ENCODE data around the gene ZNF641.
A peak's percentile ranks its signal among the peaks of the same experiment; 100 is the strongest.

The ZNF641 gene

DNA sequence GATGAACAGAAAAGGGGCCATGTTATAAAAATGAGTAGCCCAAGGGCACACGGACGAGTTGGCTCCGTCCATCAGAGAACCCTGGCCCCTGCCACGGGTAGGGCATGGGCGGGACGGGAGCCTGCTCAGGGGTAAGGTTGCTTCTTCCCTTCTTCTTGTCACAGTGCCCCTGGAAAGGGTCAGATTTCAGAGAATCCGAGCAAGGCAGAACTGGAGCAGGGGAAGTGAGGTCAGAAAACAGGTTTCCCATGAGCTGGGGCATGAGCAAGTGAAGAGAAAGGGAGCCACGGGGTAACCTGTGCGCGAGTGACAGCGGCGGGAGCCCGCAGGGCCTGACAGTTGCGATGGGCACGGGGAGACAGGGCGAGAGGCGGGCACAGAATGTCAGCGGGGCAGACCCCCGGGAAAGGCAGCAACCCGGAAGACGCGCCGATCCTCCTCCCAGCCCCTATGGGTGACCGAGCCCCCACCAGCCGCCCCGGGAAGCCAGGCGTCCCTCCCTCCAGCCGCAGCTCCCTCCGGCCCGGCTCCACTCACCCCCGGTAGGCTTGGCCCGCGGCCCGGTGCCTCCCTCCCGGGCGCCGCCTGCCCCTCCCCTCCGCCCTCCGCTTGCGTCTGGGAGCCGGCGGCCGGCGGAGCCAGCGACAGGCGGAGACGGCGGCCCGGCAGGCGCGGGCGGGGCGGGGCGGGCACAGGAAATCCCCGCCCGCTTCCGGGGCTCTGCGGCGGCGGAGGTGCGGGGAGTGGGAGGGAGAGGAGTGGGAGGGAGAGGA is at the start of gene ZNF641:
TSS of gene ZNF641 (minus strand) at position 671 of the 773 bp plus-strand sequence. CDS start 2,829 bp downstream, outside the sequence.
- DNase-seq (ENCODE audit: low read depth in 2 of 3, low spot score in 1 of 3), result peak; percentile 41 to 72 (median 43)

DNA sequence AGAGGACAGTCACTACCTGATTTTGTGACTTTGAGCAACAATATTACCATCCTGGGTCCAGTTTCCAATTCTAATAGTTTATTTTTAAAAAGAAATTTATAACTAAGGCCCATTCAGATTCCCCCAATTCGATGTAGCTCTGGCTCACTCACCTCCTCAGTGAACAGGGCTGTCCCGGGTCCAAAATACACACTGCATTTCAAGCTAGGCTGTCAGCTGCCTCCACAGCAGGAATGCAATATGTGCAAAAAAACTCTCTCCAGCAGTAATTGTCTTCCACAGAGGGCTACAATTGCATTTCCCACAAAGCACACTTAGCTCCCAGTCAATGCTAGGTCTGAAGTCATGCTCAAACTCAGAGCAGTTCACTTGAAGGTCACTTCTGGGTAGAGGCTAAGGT is 39.3 kb upstream of the ZNF641 start:
- DNase-seq (ENCODE audit: low read depth in 2 of 3, low spot score in 1 of 3), result no peak

DNA sequence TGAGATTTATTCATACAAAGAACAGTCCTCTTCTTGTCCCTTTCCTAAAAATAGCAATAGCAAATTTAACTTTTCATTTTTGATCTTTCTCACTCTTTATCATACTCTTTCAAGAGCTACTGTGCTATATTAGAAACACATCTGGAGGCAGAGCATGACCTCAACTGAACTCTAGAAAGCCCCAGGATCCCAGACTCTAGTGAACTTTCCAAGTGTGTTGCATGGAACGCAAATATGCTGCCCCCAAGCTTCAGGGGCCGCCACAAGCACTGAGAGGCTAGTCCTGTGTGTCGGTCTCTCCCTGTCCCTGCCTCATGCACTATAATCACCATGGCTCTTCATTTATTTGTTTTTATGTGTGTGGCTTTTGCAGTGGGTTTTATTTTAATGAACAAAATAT is 38.7 kb upstream of the ZNF641 start:
- no peak for DNase-seq (ENCODE audit: low read depth in 2 of 3, low spot score in 1 of 3)

DNA sequence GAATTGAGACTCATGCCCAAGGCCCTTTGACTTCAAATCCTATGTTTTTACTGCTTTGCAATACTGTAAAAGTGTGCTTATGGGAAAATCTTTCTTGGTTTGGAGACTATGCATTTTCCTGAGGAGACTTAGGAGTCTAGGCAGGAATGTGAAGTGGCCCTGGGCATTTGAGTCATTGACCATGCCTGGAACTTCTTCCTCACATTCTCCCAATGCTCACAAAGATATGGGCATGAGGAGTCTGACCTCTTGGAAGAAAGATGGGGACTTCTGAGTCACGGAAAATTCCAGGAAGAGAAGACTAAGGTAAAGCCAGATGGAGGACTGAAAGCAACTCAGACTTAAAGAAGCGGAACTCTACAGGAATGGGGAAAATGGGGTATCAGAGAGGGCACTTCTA is 38.2 kb upstream of the ZNF641 start:
- DNase-seq (ENCODE audit: low read depth in 2 of 3, low spot score in 1 of 3), result no peak

DNA sequence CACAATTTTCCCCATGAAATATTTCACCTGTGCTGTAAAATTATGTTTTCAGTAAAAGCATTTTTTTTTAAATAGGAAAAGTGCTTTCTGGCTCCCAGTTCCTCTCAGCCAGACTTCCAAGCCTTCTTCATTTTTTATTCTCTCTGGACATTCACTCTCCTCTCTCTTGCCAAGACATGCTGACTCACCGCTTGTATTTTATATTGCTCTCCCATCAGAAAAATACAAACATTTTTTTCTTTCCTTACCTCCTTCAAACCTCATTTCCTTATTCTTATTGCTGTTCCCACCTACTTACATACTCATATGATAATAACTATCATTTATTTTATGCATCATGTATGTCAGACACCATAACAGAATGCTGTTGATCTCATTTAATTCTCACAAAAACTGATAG is 37.7 kb upstream of the ZNF641 start:
- no peak for DNase-seq (ENCODE audit: low read depth in 2 of 3, low spot score in 1 of 3)

DNA sequence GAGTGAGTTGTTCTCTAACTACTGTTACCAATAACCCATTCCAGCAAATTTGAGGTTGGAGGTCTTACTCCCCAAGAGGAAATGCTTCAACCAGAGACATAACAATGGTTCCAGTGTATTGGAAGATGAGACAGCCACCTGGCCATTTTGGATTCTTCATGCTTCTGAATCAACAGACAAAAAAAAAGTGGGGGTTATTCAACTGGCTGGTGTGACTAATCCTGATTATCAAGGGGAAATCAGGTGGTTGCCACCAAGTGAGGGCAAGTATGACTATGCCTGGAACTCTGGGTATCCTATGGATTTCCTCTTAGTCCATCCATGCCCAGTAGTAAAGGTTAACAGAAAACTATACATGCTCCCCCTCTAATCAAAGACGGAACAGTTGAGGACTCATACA is 29.9 kb upstream of the ZNF641 start:
- DNase-seq (ENCODE audit: low read depth in 2 of 3, low spot score in 1 of 3), result no peak

DNA sequence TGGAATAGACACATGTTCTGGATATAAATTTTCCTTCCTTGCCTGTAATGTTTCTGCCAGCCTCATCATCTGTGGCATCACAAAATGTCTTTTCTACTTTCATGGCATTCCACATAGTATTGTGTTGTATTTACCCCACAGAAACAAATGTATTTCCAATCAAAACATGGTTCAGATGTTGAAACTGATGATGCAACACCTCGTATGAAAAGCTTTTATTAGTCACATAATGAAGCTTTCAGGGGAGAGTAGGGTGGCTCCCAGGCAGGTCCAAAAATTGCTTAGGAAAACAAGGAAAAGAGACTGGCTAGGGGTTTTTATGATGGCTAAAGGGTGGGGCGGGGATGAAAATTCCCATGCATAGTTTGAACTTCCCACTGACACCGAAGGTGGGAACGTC is 29.1 kb upstream of the ZNF641 start:
- no peak for DNase-seq (ENCODE audit: low read depth in 2 of 3, low spot score in 1 of 3)

DNA sequence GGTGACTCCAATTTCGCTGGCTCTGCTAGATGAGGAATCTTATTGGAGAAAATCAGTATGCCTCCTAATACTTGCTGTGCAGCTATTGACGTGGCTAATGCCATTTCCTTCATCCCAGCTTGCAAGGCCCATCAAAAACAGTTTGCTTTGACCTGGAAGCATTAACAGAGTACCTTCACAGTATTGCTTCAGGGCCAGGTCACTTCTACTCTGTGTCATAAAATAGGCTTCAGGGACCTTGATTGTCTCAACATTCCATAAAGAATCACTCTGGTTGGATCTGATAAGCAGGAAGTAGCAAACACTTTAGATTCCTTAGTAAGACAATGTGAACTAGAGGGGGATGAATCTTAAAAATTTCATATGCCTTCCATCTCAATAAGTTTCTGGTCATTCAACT is 26.9 kb upstream of the ZNF641 start:
- DNase-seq (ENCODE audit: low read depth in 2 of 3, low spot score in 1 of 3), result no peak

DNA sequence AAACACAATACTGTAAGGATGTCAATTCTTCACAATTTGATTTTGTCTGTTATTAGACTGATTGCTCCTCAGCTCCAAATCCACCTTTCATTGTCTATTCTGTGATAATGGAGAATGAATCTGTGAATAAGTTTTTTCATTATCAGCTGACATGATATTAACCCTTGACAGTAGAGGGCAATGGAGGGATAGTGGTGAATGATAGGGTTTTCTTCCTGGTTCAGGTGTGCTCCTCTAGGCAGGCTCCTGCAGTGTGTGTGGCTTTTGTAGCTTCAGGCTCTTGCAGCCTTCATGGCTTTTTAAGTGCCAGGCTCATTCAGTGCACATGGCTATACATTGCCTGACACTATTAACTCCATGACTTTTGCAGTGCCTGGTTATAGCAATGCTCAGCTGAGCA is 23.4 kb upstream of the ZNF641 start:
- DNase-seq (ENCODE audit: low read depth in 2 of 3, low spot score in 1 of 3), result no peak

DNA sequence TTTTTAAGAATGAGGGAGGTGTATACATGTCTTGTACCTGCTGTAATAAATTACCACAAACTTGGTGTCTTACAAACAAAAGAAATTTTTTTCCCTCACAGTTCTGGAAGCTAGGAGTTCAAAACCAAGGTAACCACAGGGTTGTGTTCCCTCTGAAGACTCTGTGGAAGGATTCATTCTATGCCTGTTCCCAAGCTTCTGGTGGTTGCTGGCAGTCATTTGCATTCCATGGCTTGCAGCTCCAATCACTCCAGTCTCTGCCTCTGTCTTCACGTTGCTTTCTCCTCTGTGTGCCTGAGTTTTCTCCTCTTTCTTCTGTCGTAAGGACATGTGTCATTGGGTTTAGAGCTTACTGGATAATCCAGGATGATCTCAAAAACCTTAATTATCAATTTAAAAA is 15.4 kb upstream of the ZNF641 start:
- DNase-seq (ENCODE audit: low read depth in 2 of 3, low spot score in 1 of 3), result no peak

DNA sequence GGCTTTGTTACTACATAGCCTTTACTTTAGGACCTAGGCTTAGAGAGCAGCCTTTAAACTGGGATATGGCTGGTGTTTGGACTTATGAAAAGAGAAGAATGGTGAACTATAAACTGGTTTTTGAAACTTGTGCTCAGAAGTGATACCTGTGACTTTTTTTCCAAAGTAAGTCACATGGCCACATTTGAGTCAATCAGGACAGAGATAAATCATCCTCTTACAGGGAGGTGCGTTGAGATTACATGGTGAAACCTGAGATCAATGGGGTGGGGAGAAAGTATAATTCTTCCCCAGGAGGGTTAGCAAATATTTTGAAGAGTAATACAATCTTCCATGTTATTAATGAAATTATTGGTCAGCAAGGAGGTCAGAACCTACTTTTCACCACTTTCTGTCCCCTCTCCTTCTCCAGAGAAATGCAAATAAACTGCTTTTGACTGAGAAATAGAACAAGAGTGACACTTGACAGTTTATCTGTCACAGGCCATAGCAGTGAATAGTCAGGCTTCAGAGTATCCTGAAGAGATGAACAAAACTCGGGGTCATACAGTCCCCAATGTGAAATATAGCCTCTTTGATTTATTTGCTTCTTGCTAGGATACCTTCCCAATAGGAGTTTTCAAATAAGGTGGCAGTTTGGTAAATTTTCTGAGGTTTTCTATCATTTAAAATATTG is 11.1 kb upstream of the ZNF641 start:
- no peak for DNase-seq (ENCODE audit: low read depth in 2 of 3, low spot score in 1 of 3)

DNA sequence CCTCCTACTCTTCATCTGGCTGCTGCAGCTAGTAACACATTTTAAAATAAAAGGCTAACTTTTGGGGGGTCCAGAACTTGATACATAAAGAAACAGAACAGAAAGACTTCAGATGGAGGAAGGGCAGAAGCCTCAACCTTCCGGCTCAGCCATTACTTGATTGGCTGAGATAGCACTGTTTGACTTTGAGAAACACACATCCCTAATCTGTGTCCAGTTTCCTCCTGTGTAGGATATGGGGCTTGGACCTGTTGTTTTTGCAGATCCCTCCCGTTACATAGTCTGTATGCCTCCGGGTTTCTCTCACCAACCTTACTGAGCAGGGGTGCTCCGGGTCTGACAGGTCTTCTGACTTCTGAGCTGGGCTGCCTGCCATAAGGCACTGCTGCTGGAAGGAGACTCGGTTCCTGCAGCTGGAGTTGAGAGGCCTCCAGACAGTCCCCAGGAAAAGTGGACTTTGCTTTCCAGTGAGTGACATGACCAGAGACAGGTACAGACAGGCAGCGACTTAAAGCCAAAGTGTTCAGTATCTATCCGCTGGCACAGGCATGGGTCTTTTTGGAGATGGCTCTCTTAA is 8.3 kb upstream of the ZNF641 start:
- DNase-seq (ENCODE audit: low read depth in 2 of 3, low spot score in 1 of 3), result no peak

DNA sequence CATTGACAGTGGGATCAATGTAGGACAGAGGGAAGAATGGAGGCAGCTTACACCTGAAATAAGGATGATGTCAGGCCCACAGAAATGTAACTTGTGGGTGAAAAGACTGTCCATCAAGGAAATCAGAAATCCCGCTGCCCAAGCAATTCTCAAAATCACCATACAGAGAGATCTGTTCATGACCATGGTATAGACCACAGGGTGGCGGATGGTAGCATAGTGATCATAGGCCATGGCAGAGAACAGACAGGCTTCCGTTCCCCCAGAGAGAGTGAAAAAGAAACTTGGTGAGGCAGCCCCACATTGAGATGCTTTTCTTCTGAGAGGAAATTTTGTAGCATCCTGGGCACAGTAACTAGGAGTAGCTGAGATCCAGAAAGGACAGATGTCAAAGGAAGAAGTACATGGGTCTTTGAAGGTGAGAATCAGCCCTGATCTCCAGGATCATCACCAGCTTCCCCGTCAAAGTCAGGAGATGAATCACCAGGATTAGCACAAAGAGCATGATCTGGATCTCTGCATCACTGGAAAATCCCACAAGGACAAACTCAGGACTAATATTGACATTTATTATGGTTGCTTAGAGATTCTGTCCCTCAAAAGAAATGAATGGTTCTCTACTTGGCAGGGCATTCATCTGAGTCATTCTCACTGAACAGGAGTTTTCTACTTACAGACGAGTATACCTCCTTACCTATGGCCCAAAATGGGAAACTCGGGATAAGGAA is 5.5 kb upstream of the ZNF641 start:
- no peak for DNase-seq (ENCODE audit: low read depth in 2 of 3, low spot score in 1 of 3)

DNA sequence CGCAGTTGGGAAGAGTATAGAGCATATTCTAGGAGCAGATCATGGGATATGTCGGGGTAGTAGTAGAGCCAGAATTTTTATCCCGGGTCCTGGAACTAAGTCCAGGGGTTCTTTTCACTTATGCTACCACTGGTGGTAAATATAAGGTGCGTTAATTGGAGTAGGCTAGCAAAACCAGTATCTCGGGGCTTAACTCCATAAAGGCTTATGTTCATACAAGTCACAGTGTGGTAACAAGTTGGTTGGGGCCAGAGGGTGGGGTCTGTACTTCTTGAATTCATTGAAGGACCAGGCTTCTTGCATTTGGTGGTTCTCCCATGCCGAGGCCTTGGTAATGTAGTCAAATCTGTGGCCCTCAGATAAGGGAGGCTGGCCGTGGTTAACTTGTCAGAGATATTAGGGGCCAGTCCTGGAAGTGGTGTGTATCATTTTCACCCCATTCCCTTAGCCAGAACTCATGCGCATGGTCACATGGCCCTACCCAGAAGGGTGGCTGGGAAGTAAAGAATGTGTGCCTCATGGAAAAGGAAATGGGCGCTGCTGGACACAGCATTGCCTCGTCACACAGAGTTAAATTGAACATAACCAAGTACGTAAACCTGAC is 1.5 kb upstream of the ZNF641 start:
- DNase-seq (ENCODE audit: low read depth in 2 of 3, low spot score in 1 of 3), result no peak

DNA sequence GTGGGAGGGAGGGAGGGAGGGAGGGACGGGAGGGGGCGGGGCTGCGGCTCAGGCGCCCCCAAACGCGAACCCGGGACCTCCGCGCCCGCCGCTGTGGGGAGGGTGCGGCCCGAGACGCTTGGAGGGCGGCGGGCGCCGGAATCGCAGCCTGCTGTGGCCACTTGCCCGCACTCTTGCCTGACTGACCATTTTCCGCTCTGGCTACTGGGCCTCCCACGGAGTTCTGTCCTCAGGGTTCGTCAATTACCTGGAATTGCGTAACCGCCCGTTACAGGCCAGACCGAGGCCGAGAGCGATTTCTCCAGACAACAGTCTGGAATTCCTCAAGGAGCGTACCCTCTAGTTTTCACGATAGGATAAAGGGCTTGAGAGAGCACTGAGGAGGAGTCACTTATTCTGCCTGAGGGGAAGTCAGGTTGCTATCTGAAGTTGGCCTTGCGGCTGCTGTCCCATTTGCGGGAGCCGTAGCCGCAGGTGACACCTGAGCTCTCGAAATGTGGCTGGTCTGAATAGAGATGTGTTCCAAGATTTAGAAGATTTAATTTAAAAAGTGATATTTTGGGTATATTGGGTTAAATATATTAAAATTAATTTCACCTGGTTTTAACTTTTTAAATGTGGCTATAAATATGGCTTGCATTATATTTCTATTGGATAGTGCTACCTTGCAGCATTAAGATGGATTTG is 446 bp upstream of the ZNF641 start:
- DNase-seq (ENCODE audit: low read depth in 2 of 3, low spot score in 1 of 3), result no peak

DNA sequence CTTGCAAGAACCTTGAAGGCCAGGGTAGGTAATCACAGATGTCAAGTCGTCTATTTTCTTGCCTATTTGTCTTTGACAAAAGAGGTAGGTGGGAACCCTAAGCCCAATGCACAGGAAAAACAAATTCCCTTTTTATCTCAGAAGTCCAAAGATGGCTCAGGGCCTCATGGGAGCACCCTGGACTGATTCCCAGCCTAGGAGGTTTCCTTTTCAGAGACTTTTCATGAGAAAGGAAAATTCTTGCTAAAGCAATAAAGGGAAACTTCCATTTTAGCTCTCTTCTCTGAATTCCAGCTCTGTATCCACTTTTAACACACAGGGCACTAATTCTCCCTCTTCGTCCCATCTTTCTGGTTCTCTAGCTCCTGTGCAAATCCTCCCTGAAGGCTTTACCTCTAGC is 1.2 kb downstream of the ZNF641 start:
- DNase-seq (ENCODE audit: low read depth in 2 of 3, low spot score in 1 of 3), result no peak

DNA sequence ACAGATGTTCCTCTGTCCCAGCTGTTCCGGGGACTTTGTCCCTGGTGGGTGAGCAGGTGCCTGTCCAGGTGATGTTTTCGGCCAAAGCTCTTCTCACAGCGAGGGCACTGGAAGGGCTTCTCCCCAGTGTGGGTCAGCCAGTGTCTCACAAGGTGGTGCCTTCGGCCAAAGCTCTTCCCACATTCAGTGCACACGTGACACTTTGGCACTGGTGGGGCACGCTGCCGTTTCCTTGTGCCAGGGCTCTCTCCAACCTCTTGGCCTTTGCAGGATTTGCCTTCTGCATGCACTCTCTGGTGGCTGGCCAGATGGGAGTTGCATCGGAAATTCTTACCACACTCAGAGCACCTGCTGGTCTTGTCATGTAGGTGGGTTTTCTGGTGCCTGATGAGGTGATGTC is 7.7 kb downstream of the ZNF641 start:
- no peak for DNase-seq (ENCODE audit: low read depth in 2 of 3, low spot score in 1 of 3)

DNA sequence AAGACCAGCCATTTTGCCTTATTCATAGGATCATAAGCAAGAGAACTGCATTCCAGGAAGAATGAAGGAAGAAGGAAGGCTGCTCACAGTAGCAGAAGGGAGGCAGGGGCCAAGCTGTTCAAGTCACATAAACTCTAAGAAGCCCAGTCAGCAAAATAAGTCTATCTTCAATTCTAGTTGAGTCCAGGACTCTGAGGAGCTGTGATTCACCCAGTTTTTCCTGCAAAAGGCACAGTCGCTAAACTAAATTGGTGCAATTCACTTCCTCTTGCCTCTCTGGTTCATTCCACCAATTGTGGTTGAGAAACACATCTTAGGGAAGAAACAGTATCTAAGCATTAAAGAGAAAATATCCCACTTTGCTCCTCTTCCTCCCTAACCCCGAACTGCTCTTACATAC is 9.8 kb downstream of the ZNF641 start:
- no peak for DNase-seq (ENCODE audit: low read depth in 2 of 3, low spot score in 1 of 3)

DNA sequence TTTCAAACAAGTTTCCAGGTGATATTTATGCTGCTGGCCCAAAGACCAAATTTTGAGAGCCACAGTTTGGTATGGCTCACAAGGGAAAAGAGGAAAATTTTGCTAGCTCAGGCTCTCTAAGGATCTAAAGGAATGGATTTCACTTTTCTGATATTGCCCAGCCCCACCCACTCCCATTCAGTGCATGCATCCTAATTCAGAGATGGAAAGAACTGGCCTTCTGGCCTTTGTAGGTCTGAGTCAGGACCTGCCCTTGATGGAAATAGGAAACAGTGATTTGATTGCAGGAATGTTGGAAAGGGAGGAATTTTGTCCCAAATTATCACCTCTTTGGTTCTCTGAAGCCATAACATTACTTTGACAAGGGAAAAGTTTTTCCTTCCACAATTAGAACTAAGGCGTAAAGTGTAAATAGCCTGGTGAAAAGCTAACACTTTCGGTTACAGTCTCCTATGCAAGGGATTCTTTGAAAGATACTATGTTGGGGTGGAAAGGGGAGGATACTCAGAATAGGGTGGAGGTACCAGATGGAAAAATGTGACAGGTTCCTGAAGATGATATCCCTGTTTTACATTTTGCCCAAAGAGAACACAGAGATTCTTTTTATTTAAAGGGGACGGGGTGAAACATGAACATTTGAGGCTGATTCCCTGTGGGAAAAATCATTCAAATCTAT is 11.1 kb downstream of the ZNF641 start:
- DNase-seq (ENCODE audit: low read depth in 2 of 3, low spot score in 1 of 3), result no peak

DNA sequence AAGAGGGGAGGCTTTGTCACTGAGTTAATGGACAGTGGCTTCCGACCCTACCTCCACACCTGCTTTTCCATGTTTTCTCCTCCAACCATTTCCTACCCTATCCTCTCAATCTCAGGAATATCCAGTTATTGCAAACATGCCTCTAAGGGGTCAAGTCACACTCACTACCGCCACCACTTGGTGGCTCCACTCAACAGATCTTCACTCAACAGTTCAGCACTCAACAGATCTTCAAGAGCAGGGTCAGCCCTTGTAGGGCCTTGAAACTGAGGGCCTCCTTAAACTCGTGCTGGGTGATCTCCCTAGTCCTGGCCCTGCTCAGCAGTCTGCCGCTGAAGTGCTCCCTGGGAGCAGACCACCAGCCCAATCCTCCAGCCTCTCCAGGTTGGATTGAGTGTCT is 14.2 kb downstream of the ZNF641 start:
- DNase-seq (ENCODE audit: low read depth in 2 of 3, low spot score in 1 of 3), result no peak

All from stimulated activated CD4-positive, alpha-beta T cell treated with anti-CD3 and anti-CD28 coated beads, Interleukin-12 subunit alpha, Interleukin-12 subunit beta, amount 100 ng/mL, for 48 hours (primary cell).